Esophagus muscularis mucosa (tissue), 4 donors: Measurements from ENCODE around the gene MYH15.

Experiments
- CTCF ChIP-seq, 3 experiments: fragments of 200-600 bp in 2 of 3; fragments of 450-650 bp in 1 of 3; sonication (generic) in 2 of 3; IDR thresholded peaks; one replicate each; pipeline ENCODE4 v1.5.1; 2017 to 2019; ENCODE audit warnings: antibody characterized with exemption in 3 of 3, mild to moderate bottlenecking in 2 of 3, moderate library complexity in 1 of 3
- EP300 ChIP-seq: sonication (generic); formaldehyde crosslinking; IDR thresholded peaks from one replicate; pipeline ENCODE4 v1.6.1; 2017; ENCODE audit warnings: antibody characterized with exemption
- POLR2A ChIP-seq: fragments of 450-650 bp; IDR thresholded peaks from one replicate; pipeline ENCODE4 v1.6.1; 2017; ENCODE audit warnings: antibody characterized with exemption, moderate library complexity, mild to moderate bottlenecking, low read depth
- POLR2AphosphoS5 ChIP-seq, 2 donors: sonication (generic); formaldehyde crosslinking; IDR thresholded peaks; one replicate each; pipeline ENCODE4 v1.6.1; 2017; ENCODE audit warnings: antibody characterized with exemption in 2 of 2

GRCh38 chr3:108401836-108402235 is 108.6 kb downstream of the MYH15 start:
- no peak for TF ChIP-seq CTCF (IDR thresholded peaks at IDR 0.05)
- TF ChIP-seq POLR2A = no peak
- TF ChIP-seq POLR2AphosphoS5 (IDR thresholded peaks at IDR 0.05) = no peak
- TF ChIP-seq EP300 = no peak
